Measurements from ENCODE around the gene POMP. TPM values are rescaled to one million over a fixed set of nuclear protein-coding genes. Genes with fewer than 3 reads are reported as not detected.

The POMP gene, protein sequence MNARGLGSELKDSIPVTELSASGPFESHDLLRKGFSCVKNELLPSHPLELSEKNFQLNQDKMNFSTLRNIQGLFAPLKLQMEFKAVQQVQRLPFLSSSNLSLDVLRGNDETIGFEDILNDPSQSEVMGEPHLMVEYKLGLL
- total RNA-seq = 100 to 1,000 TPM in 7 of 10 donors, 10 to 100 TPM in 3; 91.7 to 120 (median 101) TPM
- polyA plus RNA-seq = 100 to 1,000 TPM in 1 of 2 donors, 10 to 100 TPM in 1; 69.1 to 134 TPM
- long read RNA-seq, donor 1, transcript POMP-201 (6 exons, 1,330 nt) = major isoform, 144 of 165 reads
- long read RNA-seq, donor 1, partial matches to known transcripts = 18 of 165 reads
- long read RNA-seq, donor 1, other reads (novel, unspliced or antisense) = 3 of 165 reads
- long read RNA-seq, donor 2, transcript POMP-201 (6 exons, 1,330 nt) = major isoform, 160 of 189 reads
- long read RNA-seq, donor 2, partial matches to known transcripts = 24 of 189 reads
- long read RNA-seq, donor 2, other reads (novel, unspliced or antisense) = 5 of 189 reads
- long read RNA-seq, donor 3, transcript POMP-201 (6 exons, 1,330 nt) = major isoform, 60 of 72 reads
- long read RNA-seq, donor 3, partial matches to known transcripts = 4 of 72 reads
- long read RNA-seq, donor 3, other reads (novel, unspliced or antisense) = 8 of 72 reads

- 0 to 1% methylated on average over 59 to 64 of the region's 64 CpGs for WGBS, 2 donors
- H3K27ac ChIP-seq = peak within 1 kb of the TSS; percentile 83 to 99 (median 98)
- ATAC-seq (peak; percentile 96 to 99 (median 98)), DNase-seq (peak; percentile 96)
- H3K36me3 ChIP-seq = peaks cover 0 to 38% (median 19%) of the 10 kb centered on the region in 9 donors
- peak within 1 kb of the TSS; percentile 74 to 95 (median 89) for H3K4me3 ChIP-seq
- H3K27me3 ChIP-seq = no peaks in the 10 kb centered on the region
- no peaks in the 10 kb centered on the region for H3K9me3 ChIP-seq
- peaks cover 11 to 72% (median 51%) of the 10 kb centered on the region in 9 donors for H3K4me1 ChIP-seq
- intact Hi-C loops (cut with DNase I) = loop anchor here in 4 of 10 donors (2.0 to 5.0 kb wide), 7 partner anchors 18 to 520 kb away; partner anchors contain the start of genes SLC46A3 (in 2 of the 4), FLT1 (in 1 of the 4) and PAN3 (in 1 of the 4)
- TF ChIP-seq, protein P1, sequence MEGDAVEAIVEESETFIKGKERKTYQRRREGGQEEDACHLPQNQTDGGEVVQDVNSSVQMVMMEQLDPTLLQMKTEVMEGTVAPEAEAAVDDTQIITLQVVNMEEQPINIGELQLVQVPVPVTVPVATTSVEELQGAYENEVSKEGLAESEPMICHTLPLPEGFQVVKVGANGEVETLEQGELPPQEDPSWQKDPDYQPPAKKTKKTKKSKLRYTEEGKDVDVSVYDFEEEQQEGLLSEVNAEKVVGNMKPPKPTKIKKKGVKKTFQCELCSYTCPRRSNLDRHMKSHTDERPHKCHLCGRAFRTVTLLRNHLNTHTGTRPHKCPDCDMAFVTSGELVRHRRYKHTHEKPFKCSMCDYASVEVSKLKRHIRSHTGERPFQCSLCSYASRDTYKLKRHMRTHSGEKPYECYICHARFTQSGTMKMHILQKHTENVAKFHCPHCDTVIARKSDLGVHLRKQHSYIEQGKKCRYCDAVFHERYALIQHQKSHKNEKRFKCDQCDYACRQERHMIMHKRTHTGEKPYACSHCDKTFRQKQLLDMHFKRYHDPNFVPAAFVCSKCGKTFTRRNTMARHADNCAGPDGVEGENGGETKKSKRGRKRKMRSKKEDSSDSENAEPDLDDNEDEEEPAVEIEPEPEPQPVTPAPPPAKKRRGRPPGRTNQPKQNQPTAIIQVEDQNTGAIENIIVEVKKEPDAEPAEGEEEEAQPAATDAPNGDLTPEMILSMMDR (IDR thresholded peaks at IDR 0.05) = no peak
These were observed at the start of gene POMP for GRCh38 chr13:28658796-28659620. POMP (plus strand) TSS chr13:28659130; CDS start chr13:28659185, 55 bp downstream.

- WGBS, 2 donors = 97 to 98% methylated on average over 1 of the region's 1 CpG
- TF ChIP-seq, protein P1 (IDR thresholded peaks at IDR 0.05) = no peak
- intact Hi-C loops (cut with DNase I) = no loop called here
These were observed 49.5 kb upstream of the POMP start for GRCh38 chr13:28609381-28609780.

GRCh38 chr13:28609926-28610325 is 49.0 kb upstream of the POMP start:
- peaks cover 0 to 3% (median 0%) of the 10 kb centered on the region in 7 donors for H3K27me3 ChIP-seq
- no peak overlapping the region for H3K27ac ChIP-seq
- TF ChIP-seq, protein P1 (IDR thresholded peaks at IDR 0.05) = no peak
- no peak for DNase-seq
- peaks cover 0 to 22% (median 0%) of the 10 kb centered on the region in 9 donors for H3K4me1 ChIP-seq
- no peaks in the 10 kb centered on the region for H3K36me3 ChIP-seq
- no peak for ATAC-seq
- 85 to 93% methylated on average over 1 of the region's 1 CpG for WGBS, 2 donors
- intact Hi-C loops (cut with DNase I) = no loop called here
- no peak overlapping the region for H3K4me3 ChIP-seq
- no peaks in the 10 kb centered on the region for H3K9me3 ChIP-seq

More at GRCh38 chr13:28609381-28609780, 49.5 kb upstream of the POMP start:
- no peak overlapping the region for H3K27ac ChIP-seq
- no peaks in the 10 kb centered on the region for H3K27me3 ChIP-seq
- no peaks in the 10 kb centered on the region for H3K36me3 ChIP-seq
- H3K4me1 ChIP-seq = peaks cover 0 to 22% (median 0%) of the 10 kb centered on the region in 9 donors
- DNase-seq (no peak), ATAC-seq (no peak)
- H3K4me3 ChIP-seq = no peak overlapping the region
- no peaks in the 10 kb centered on the region for H3K9me3 ChIP-seq

- Histone ChIP-seq H3K27me3 (peaks cover 0 to 4% (median 0%) of the 10 kb centered on the region in 7 donors), H3K4me1 (peaks cover 0 to 22% (median 0%) of the 10 kb centered on the region in 9 donors), H3K4me3 (no peak overlapping the region), H3K27ac (no peak overlapping the region), H3K9me3 (peaks cover 0 to 2% (median 0%) of the 10 kb centered on the region in 11 donors), H3K36me3 (no peaks in the 10 kb centered on the region)
- TF ChIP-seq, protein P1 (IDR thresholded peaks at IDR 0.05) = no peak
- WGBS, 2 donors = 76 to 81% methylated on average over 6 of the region's 6 CpGs
- intact Hi-C loops (cut with DNase I) = no loop called here
- ATAC-seq (no peak), DNase-seq (no peak)
These were observed 47.9 kb upstream of the POMP start for GRCh38 chr13:28610996-28611395.

All from heart right ventricle (tissue), 16 donors.